Left lung (tissue), 10 donors: ENCODE results near the gene TK1. TPM values are rescaled to one million over a fixed set of nuclear protein-coding genes. Genes with fewer than 3 reads are reported as not detected.
A peak's percentile ranks its signal among the peaks of the same experiment; 100 is the strongest.

Source experiments
- ATAC-seq: fragments of 200-7000 bp; cut with Tn5 transposase; one replicate; pipeline ENCODE4 v1.9.1; 2020; ENCODE audit warnings: moderate library complexity
- DNase-seq, 4 donors: peaks; one replicate each; pipeline ENCODE4 v3.0.0-alpha.2; 2013 to 2020
- H3K27ac ChIP-seq, 2 donors: fragments of 200-600 bp; sonication (generic) in 1 of 2; one replicate each; pipeline versions ENCODE4 v1.5.0 to v1.8.0; 2020 to 2021
- H3K27me3 ChIP-seq, 2 donors: fragments of 200-600 bp; sonication (generic) in 1 of 2; one replicate each; pipeline versions ENCODE4 v1.5.0 to v1.8.0; 2020 to 2021
- H3K36me3 ChIP-seq, 2 donors: fragments of 200-600 bp; sonication (generic) in 1 of 2; one replicate each; pipeline versions ENCODE4 v1.5.0 to v1.8.0; 2020 to 2021
- H3K4me1 ChIP-seq, 2 donors: fragments of 200-600 bp; one replicate each; pipeline ENCODE4 v1.8.0; 2021
- H3K4me3 ChIP-seq, 2 donors: fragments of 200-600 bp; sonication (generic) in 1 of 2; one replicate each; pipeline versions ENCODE4 v1.5.0 to v1.8.0; 2020 to 2021; ENCODE audit warnings: mild to moderate bottlenecking in 1 of 2
- H3K9me3 ChIP-seq, 2 donors: fragments of 200-600 bp; sonication (generic) in 1 of 2; one replicate each; pipeline versions ENCODE4 v1.5.0 to v1.8.0; 2020 to 2021
- intact Hi-C, 2 donors: fragments of 100-400 bp; cut with DNase I; formaldehyde crosslinking; loops; one replicate each; pipeline versions ENCODE4 v1.11.2 to v1.14.2; 2022
- polyA plus RNA-seq, 6 donors: library from polyadenylated mRNA; unstranded; fragments of 120-200 nt; gene quantifications; one replicate each; pipeline ENCODE4 v1.2.1, GENCODE V29; 2013; ENCODE audit not compliant: insufficient read length in 6 of 6
- total RNA-seq, 2 donors: library from RNA; stranded (reverse); fragmentation: NEBNext Ultra II Directional; extraction: Animal tissue kit (Norgen Biotek cat#: 25700); gene quantifications; one replicate each; pipeline ENCODE4 v1.2.1, GENCODE V29; 2021
- TF ChIP-seq, protein P1 (sequence below), 2 donors: fragments of 200-600 bp; sonication (generic) in 1 of 2; IDR thresholded peaks; one replicate each; pipeline versions ENCODE4 v1.5.0 to v1.8.0; 2021; ENCODE audit warnings: antibody characterized with exemption in 2 of 2
- donor health status: DM: no; HTN: yes; CAD: no.
- donor health status: DM: no; HTN: no; CAD: no.

TK1 gene
- total and polyA plus RNA-seq, 8 donors = 22.5 to 54.9 (median 28.2) TPM

DNA sequence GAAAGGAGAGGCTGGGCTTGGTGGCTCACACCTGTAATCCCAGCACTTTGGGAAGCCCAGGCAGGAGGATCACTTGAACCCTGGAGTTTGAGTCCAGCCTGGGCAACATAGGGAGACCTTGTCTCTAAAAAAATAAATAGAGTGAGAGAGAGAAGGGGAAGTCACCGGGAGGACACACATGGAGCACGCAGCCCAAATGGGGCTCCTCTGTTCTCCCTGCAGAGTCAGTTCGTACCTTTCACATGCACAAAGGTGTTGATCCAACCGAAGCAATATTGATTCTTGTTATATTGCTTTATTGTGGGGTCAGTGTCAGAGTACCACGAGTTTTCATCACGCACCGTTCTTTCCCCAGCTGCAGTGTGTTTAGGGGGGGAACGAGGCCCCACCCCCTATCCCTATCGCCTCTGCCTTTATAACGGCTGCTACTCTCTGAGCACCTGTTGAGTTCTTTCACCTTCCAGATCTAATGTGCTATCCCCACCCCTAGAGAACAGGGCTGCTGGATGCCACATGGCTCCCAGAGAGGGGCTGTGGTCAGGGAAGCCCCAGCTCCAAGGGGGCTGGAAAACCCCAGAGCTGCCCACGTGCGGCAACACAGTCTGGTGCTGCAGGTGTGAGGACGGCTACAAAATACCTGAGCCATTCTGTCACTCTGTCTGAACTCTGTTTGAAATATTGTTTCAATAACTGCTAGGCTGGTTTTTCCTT is 43.6 kb upstream of the TK1 start:
- ATAC-seq = no peak
- Histone ChIP-seq H3K27me3 (peaks cover 26 to 69% of the 10 kb centered on the region in 2 donors), H3K27ac (no peak overlapping the region), H3K4me3 (no peak overlapping the region), H3K36me3 (no peaks in the 10 kb centered on the region), H3K4me1 (peaks cover 0 to 21% of the 10 kb centered on the region in 2 donors), H3K9me3 (no peaks in the 10 kb centered on the region)
- DNase-seq = no peak
- intact Hi-C loops = no loop called here
- TF ChIP-seq, protein P1, sequence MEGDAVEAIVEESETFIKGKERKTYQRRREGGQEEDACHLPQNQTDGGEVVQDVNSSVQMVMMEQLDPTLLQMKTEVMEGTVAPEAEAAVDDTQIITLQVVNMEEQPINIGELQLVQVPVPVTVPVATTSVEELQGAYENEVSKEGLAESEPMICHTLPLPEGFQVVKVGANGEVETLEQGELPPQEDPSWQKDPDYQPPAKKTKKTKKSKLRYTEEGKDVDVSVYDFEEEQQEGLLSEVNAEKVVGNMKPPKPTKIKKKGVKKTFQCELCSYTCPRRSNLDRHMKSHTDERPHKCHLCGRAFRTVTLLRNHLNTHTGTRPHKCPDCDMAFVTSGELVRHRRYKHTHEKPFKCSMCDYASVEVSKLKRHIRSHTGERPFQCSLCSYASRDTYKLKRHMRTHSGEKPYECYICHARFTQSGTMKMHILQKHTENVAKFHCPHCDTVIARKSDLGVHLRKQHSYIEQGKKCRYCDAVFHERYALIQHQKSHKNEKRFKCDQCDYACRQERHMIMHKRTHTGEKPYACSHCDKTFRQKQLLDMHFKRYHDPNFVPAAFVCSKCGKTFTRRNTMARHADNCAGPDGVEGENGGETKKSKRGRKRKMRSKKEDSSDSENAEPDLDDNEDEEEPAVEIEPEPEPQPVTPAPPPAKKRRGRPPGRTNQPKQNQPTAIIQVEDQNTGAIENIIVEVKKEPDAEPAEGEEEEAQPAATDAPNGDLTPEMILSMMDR (IDR thresholded peaks at IDR 0.05) = no peak

DNA sequence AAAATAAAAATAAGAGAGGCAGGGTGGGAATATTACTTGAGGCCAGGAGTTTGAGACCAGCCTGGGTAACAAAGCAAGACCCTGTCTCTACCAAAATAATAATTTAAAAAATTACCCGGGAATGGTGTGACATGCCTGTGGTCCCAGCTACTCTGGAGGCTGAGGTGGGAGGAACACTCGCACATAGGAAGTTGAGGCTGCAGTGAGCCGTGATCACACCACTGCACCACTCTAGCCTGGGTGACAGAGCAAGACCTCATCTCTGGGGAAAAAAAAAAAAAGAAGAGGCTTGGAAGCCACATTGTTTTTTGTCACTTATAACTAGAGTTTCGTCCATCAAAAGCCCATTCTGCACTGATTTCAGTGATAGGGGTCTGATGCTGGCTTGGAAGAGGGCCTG is 41.3 kb upstream of the TK1 start:
- DNase-seq (no peak), ATAC-seq (no peak)
- peaks cover 25 to 61% of the 10 kb centered on the region in 2 donors for H3K27me3 ChIP-seq
- intact Hi-C loops = no loop called here
- H3K4me1 ChIP-seq = peaks cover 0 to 21% of the 10 kb centered on the region in 2 donors
- TF ChIP-seq, protein P1 (IDR thresholded peaks at IDR 0.05) = no peak
- H3K27ac ChIP-seq = no peak overlapping the region
- H3K36me3 ChIP-seq = peaks cover 0 to 13% of the 10 kb centered on the region in 2 donors
- no peaks in the 10 kb centered on the region for H3K9me3 ChIP-seq
- H3K4me3 ChIP-seq = no peak overlapping the region

DNA sequence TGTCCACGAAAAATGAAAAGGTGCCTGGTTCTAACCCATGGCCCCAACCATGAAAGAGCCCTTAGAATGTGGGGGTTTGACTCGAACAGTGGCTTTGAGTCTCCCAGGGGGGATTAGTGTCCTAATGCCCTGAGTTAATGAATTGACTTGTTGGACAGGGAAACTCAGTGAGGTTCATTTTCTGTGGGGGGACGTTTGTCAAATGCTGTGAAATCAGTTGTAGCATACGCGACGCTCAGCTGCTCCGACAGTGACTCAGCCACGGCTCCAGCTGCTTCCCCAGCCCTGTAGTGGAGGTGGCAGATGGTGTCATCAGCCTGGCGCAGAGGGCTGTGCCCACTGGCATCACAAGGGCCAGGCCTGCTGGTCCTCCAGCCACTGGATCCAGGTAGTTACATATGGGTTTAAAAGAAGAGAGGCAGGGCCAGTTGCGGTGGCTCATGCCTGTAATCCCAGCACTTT is 40.6 kb upstream of the TK1 start:
- H3K27me3 ChIP-seq = peaks cover 18 to 54% of the 10 kb centered on the region in 2 donors
- no peak overlapping the region for H3K4me3 ChIP-seq
- DNase-seq (no peak), ATAC-seq (peak; percentile 37)
- H3K27ac ChIP-seq = no peak overlapping the region
- intact Hi-C loops = no loop called here
- H3K36me3 ChIP-seq = peaks cover 0 to 13% of the 10 kb centered on the region in 2 donors
- peaks cover 0 to 21% of the 10 kb centered on the region in 2 donors for H3K4me1 ChIP-seq
- TF ChIP-seq, protein P1 (IDR thresholded peaks at IDR 0.05) = no peak
- H3K9me3 ChIP-seq = no peaks in the 10 kb centered on the region

DNA sequence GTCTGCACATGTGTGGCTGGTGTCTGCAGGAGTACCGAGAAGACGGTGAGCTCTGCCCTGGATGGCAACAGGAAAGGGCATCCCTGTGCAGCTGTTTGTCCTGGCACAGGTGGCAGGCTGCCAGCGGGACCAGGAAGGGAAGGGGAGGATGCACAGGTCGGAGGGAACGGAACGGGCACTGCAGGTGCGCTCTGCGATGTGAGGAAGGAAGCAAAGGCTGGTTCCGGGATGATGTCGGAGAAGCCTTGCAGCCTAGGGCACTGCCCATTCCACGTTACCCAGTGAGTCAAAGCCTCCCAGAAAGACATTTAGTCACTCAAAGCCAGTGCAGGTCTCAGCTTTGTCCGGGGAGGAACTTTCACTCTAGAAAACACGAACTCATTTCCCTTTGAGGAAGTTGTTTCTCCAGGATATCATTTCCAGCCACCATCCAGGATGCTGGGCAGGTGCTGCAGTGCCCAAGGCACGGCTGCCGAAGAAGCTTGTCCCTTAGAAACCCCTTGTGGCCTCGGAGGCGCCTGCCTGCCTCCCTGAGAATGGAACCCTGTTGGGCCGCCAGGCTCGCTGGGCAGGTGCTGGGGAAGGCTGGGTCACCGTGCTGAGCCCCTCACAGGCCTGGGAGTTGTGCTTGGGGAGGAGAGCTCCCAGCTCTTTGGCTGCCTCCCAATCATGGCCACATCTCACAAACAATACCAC is 40.1 kb upstream of the TK1 start:
- H3K4me3 ChIP-seq = no peak overlapping the region
- H3K4me1 ChIP-seq = peaks cover 0 to 17% of the 10 kb centered on the region in 2 donors
- no peaks in the 10 kb centered on the region for H3K9me3 ChIP-seq
- peaks cover 0 to 13% of the 10 kb centered on the region in 2 donors for H3K36me3 ChIP-seq
- ATAC-seq = peak; percentile 37
- H3K27ac ChIP-seq = no peak overlapping the region
- no peak for DNase-seq
- TF ChIP-seq, protein P1 (IDR thresholded peaks at IDR 0.05) = no peak
- intact Hi-C loops = no loop called here
- peaks cover 13 to 48% of the 10 kb centered on the region in 2 donors for H3K27me3 ChIP-seq

DNA sequence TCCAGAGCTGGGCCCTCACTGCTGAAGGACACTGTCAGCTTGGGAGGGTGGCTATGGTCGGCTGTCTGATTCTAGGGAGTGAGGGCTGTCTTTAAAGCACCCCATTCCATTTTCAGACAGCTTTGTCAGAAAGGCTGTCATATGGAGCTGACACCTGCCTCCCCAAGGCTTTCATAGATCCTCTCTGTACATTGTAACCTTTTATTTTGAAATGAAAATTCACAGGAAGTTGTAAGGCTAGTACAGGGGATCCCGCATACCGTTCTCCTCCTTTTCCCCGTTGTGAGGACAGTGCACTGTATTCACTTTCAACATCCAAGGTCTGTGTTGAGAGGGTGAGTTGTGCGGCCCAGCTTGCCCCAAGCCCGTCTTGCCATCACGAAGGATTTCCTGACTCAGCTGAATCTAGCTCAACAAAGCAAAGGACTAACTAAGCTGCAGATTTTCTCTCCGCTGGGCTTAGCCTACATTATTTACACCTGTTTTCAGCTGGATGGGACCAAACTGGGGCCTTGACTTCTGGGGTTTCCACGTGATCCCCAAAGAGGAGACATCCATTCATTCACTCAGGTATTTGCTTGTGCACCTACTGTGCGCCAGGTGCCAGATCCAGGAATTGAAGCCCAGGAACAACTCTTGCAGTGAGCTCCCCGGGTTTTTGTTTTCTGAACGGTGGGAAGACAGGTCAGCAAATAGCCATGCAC is 39.4 kb upstream of the TK1 start:
- Histone ChIP-seq H3K27me3 (peaks cover 6 to 41% of the 10 kb centered on the region in 2 donors), H3K9me3 (no peaks in the 10 kb centered on the region), H3K4me1 (peaks cover 0 to 12% of the 10 kb centered on the region in 2 donors), H3K4me3 (no peak overlapping the region), H3K27ac (no peak overlapping the region), H3K36me3 (peaks cover 0 to 13% of the 10 kb centered on the region in 2 donors)
- DNase-seq (no peak), ATAC-seq (no peak)
- TF ChIP-seq, protein P1 (IDR thresholded peaks at IDR 0.05) = no peak
- intact Hi-C loops = no loop called here
